Calu3 (cell line): ENCODE results near the gene RAB22A. TPM values are rescaled to one million over a fixed set of nuclear protein-coding genes. Genes with fewer than 3 reads are reported as not detected.

Experiments
- BruUV-seq: library from RNA; stranded (reverse); fragments of 400-500 nt; replicated peaks from 2 replicates; lab custom pipeline; 2021; lab: Mats Ljungman, UMichigan
- CTCF ChIA-PET: fragments of 300-600 bp; sonication (Branson Sonifier 250); formaldehyde crosslinking; loops from one replicate; lab custom pipeline; 2022; ENCODE audit warnings: antibody characterized with exemption; lab: Charles Lee
- DNase-seq: peaks from one replicate; pipeline ENCODE4 v3.0.0; 2022
- H3K27ac Mint-ChIP-seq: one replicate; pipeline ENCODE4 v1.8.0; 2022; ENCODE audit warnings: mixed read lengths; ENCODE audit not compliant: unreplicated experiment
- H3K27me3 Mint-ChIP-seq: one replicate; pipeline ENCODE4 v1.8.0; 2022; ENCODE audit warnings: mixed read lengths; ENCODE audit not compliant: unreplicated experiment
- H3K36me3 Mint-ChIP-seq: one replicate; pipeline ENCODE4 v1.8.0; 2022; ENCODE audit warnings: mild to moderate bottlenecking, moderate library complexity, mixed read lengths; ENCODE audit not compliant: insufficient read depth, unreplicated experiment
- H3K4me1 Mint-ChIP-seq: one replicate; pipeline ENCODE4 v1.8.0; 2022; ENCODE audit warnings: mild to moderate bottlenecking, low read depth, mixed read lengths; ENCODE audit not compliant: unreplicated experiment
- H3K4me3 Mint-ChIP-seq: one replicate; pipeline ENCODE4 v1.8.0; 2022; ENCODE audit warnings: mild to moderate bottlenecking, low read depth, moderate library complexity, mixed read lengths; ENCODE audit not compliant: unreplicated experiment
- H3K9me3 Mint-ChIP-seq: one replicate; pipeline ENCODE4 v1.8.0; 2022; ENCODE audit warnings: low read depth, mixed read lengths; ENCODE audit not compliant: unreplicated experiment
- CTCF ChIP-seq: fragments of 200-600 bp; IDR thresholded peaks from one replicate; pipeline ENCODE4 v1.8.0; 2022; ENCODE audit warnings: antibody characterized with exemption; ENCODE audit not compliant: unreplicated experiment
- intact Hi-C: fragments of 100-400 bp; cut with micrococcal nuclease; formaldehyde crosslinking; loops from one replicate; pipeline ENCODE4 v1.10.0; 2022; ENCODE audit not compliant: unreplicated experiment
- total RNA-seq: library from RNA; stranded (reverse); gene quantifications from 2 replicates; pipeline ENCODE4 v1.2.3, GENCODE V29; 2022

RAB22A gene
- total RNA-seq, 1 experiment from 2014 or later: 29.0 TPM

- H3K4me3 Mint-ChIP-seq: no peak overlapping the region
- no peaks in the 10 kb centered on the region for H3K27me3 Mint-ChIP-seq
- no peaks in the 10 kb centered on the region for H3K9me3 Mint-ChIP-seq
- no peak overlapping the region for H3K27ac Mint-ChIP-seq
- BruUV-seq: no TSS peak
- intact Hi-C loops: no loop called here
- DNase-seq: no peak
- CTCF ChIA-PET: interaction anchor here (0.6 to 1.6 kb wide), 4 partner anchors 10 to 797 kb away, joined by 3 to 8 read pairs (median 4); no protein-coding TSS in a partner anchor
- H3K4me1 Mint-ChIP-seq: no peaks in the 10 kb centered on the region
- no peak for TF ChIP-seq CTCF
- H3K36me3 Mint-ChIP-seq: no peaks in the 10 kb centered on the region
Measured at GRCh38 chr20:58296051-58296837, 13.3 kb upstream of the RAB22A start.

- BruUV-seq: no TSS peak
- peaks cover 5% of the 10 kb centered on the region for H3K36me3 Mint-ChIP-seq
- no peaks in the 10 kb centered on the region for H3K4me1 Mint-ChIP-seq
- CTCF ChIA-PET: interaction anchor here (0.7 kb wide), 1 partner anchor 367 kb away, joined by 4 read pairs; no protein-coding TSS in a partner anchor
- H3K9me3 Mint-ChIP-seq: no peaks in the 10 kb centered on the region
- intact Hi-C loops: no loop called here
- H3K27me3 Mint-ChIP-seq: no peaks in the 10 kb centered on the region
- H3K4me3 Mint-ChIP-seq: no peak overlapping the region
- no peak for DNase-seq
- no peak for TF ChIP-seq CTCF
- H3K27ac Mint-ChIP-seq: no peak overlapping the region
Measured at GRCh38 chr20:58297394-58297793, 12.1 kb upstream of the RAB22A start.

GRCh38 chr20:58300321-58300720 lies 9.2 kb upstream of the RAB22A start:
- intact Hi-C loops: no loop called here
- no peak for DNase-seq
- H3K36me3 Mint-ChIP-seq: peaks cover 5% of the 10 kb centered on the region
- H3K27me3 Mint-ChIP-seq: no peaks in the 10 kb centered on the region
- H3K4me1 Mint-ChIP-seq: no peaks in the 10 kb centered on the region
- CTCF ChIA-PET: no interaction called here
- TF ChIP-seq CTCF: no peak
- no TSS peak for BruUV-seq
- no peak overlapping the region for H3K4me3 Mint-ChIP-seq
- H3K9me3 Mint-ChIP-seq: no peaks in the 10 kb centered on the region
- no peak overlapping the region for H3K27ac Mint-ChIP-seq

DNA sequence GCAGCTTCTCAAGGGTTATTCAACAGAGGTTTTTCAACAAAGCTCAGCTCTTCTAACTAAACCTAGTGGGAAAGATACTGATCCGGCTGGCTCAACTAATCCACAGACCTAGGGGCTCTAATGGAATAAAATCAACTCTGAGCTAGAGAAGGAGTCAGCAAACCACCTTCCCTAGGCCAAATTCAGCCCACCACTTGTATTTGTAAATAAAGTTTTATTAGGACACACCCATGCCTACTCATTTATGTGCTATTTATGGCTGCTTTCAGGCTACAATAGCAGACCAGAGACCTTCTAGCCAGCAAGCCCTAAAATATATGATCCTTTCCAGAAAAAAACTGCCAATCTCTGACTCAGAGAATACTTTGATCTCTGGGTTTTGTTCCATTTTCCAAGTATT lies 6.0 kb upstream of the RAB22A start:
- CTCF ChIA-PET: no interaction called here
- H3K36me3 Mint-ChIP-seq: peaks cover 17% of the 10 kb centered on the region
- intact Hi-C loops: no loop called here
- no peak overlapping the region for H3K4me3 Mint-ChIP-seq
- no peaks in the 10 kb centered on the region for H3K27me3 Mint-ChIP-seq
- no peaks in the 10 kb centered on the region for H3K9me3 Mint-ChIP-seq
- no peak overlapping the region for H3K27ac Mint-ChIP-seq
- peaks cover 12% of the 10 kb centered on the region for H3K4me1 Mint-ChIP-seq
- BruUV-seq: no TSS peak
- DNase-seq: no peak
- no peak for TF ChIP-seq CTCF
